ENCODE data around the gene RBM26.

The RBM26 gene

DNA sequence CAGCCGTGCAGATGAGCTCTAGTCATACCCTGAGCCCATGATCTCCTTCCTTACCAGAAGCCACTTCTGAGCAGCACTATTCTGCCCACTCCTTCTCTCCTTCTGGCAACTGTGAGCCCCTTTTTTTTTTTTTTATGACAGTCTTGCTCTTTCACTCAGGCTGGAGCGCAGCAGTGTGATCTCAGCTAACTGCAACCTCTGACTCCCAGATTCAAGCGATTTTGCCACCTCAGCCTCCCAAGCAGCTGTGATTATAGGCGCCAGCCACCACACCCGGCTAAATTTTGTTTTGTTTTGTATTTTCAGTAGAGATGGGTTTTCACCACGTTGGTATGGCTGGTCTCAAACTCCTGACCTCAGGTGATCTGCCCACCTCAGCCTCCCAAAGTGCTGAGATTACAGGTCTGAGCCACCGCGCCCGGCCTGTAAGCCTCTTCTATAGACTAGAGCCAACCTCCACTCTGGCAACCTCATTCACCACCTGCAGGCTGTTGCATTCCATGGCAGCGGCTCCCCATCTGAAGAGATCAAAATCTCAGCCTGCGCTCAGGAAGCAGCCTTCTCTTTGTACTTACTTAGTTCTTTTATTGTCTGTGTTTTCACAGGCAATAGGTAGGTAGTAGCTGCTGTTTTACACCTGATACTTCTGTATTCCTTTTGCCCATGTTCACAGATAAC, 40.1 kb upstream of the RBM26 start:
- TF ChIP-seq RAD21 (IDR thresholded peaks at IDR 0.05; ENCODE audit: low read depth) = no peak
- no peak for TF ChIP-seq TAF1 (IDR thresholded peaks at IDR 0.05; ENCODE audit: low read depth)
- no peak for TF ChIP-seq EP300 (IDR thresholded peaks at IDR 0.05; ENCODE audit: borderline replicate concordance)

DNA sequence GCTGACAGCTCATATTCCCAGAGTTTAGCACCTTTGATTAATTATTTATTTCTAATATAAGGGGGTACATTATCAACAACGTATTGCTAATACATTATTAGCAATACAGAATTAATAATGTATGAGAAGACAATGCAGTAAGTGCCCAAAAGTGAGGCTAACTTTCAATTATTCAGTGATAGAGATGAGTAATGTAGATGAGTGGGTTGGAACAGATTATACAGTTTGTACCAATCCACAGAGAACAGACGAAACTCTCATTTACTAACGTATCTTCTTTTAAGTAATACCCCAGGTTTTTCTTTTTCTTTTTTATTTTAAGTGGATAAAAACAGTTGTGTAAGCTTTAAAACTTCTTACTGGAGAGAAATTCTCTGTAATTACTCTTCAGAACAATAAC, 36.7 kb upstream of the RBM26 start:
- TF ChIP-seq ZBTB7A (IDR thresholded peaks at IDR 0.05; ENCODE audit: low read depth) = no peak
- TF ChIP-seq TAF1 (IDR thresholded peaks at IDR 0.05; ENCODE audit: low read depth) = no peak
- TF ChIP-seq RAD21 (IDR thresholded peaks at IDR 0.05; ENCODE audit: low read depth) = no peak
- TF ChIP-seq USF1 (IDR thresholded peaks at IDR 0.05) = no peak
- no peak for TF ChIP-seq CREB1 (IDR thresholded peaks at IDR 0.05; ENCODE audit: low read depth)
- no peak for TF ChIP-seq NFIC (IDR thresholded peaks at IDR 0.05)
- TF ChIP-seq YY1 (IDR thresholded peaks at IDR 0.05; ENCODE audit: low read depth) = no peak
- no peak for TF ChIP-seq TCF12 (IDR thresholded peaks at IDR 0.05; ENCODE audit: low read depth)
- TF ChIP-seq EGR1 (IDR thresholded peaks at IDR 0.05) = no peak
- no peak for TF ChIP-seq MAX (IDR thresholded peaks at IDR 0.05)
- no peak for TF ChIP-seq FOXM1 (IDR thresholded peaks at IDR 0.05; ENCODE audit: borderline replicate concordance, low read depth)
- TF ChIP-seq TEAD4 (IDR thresholded peaks at IDR 0.05) = no peak

DNA sequence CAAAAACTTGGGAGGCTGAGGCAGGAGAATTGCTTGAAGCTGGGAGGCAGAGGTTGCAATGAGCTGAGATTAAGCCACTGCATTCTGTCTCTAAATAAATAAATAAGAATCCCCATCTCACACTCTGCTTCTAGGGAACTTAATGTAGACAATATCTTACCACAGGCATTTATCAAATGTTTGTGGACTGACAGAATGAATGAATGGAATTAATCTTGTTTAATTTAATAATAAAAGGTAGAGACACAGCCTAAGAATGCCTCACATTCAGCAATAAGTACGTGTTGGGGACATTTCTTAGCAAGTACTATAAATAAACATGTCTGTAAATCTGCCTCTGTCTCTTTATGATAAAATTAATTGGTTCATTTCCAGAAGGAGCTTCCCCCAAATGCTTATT, 36.2 kb upstream of the RBM26 start:
- TF ChIP-seq FOXM1 (IDR thresholded peaks at IDR 0.05; ENCODE audit: borderline replicate concordance, low read depth) (no peak), YY1 (IDR thresholded peaks at IDR 0.05; ENCODE audit: low read depth) (no peak), TAF1 (IDR thresholded peaks at IDR 0.05; ENCODE audit: low read depth) (no peak), USF1 (IDR thresholded peaks at IDR 0.05) (no peak), NFIC (IDR thresholded peaks at IDR 0.05) (no peak), ZBTB7A (IDR thresholded peaks at IDR 0.05; ENCODE audit: low read depth) (no peak), REST (IDR thresholded peaks at IDR 0.05; ENCODE audit: low read depth) (no peak), TEAD4 (IDR thresholded peaks at IDR 0.05) (no peak), CEBPB (IDR thresholded peaks at IDR 0.05) (no peak), TCF12 (IDR thresholded peaks at IDR 0.05; ENCODE audit: low read depth) (no peak), CREB1 (IDR thresholded peaks at IDR 0.05; ENCODE audit: low read depth) (no peak), RAD21 (IDR thresholded peaks at IDR 0.05; ENCODE audit: low read depth) (no peak), EGR1 (IDR thresholded peaks at IDR 0.05) (no peak), MAX (IDR thresholded peaks at IDR 0.05) (no peak), EP300 (IDR thresholded peaks at IDR 0.05; ENCODE audit: borderline replicate concordance) (no peak)

GRCh38 chr13:79440958-79441528, 35.0 kb upstream of the RBM26 start:
- TF ChIP-seq CEBPB (IDR thresholded peaks at IDR 0.05) (no peak), ZBTB7A (IDR thresholded peaks at IDR 0.05; ENCODE audit: low read depth) (no peak), USF1 (IDR thresholded peaks at IDR 0.05) (no peak), TCF12 (IDR thresholded peaks at IDR 0.05; ENCODE audit: low read depth) (no peak), EP300 (IDR thresholded peaks at IDR 0.05; ENCODE audit: borderline replicate concordance) (no peak), FOXM1 (IDR thresholded peaks at IDR 0.05; ENCODE audit: borderline replicate concordance, low read depth) (no peak), TAF1 (IDR thresholded peaks at IDR 0.05; ENCODE audit: low read depth) (no peak), NFIC (IDR thresholded peaks at IDR 0.05) (no peak), CREB1 (IDR thresholded peaks at IDR 0.05; ENCODE audit: low read depth) (no peak), REST (IDR thresholded peaks at IDR 0.05; ENCODE audit: low read depth) (no peak), YY1 (IDR thresholded peaks at IDR 0.05; ENCODE audit: low read depth) (no peak), EGR1 (IDR thresholded peaks at IDR 0.05) (no peak), MAX (IDR thresholded peaks at IDR 0.05) (no peak)

DNA sequence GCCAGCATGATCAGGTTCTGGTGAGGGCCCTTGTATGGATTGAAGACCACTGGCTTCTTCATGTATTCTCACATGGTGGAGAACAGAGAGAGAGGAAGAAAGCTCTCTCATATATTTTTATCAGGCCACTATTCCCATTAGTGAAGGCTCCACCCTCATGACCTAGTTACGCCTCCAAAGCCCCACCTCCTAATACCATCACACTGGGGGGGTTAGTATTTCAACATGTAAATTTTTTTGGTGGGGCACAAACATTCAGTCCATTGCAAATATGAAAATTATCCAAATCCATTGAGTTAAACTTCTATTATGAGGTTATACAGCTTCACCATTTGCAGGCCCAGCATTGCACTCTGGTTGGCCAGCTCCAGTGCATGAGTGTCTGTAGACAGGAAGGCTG, 33.2 kb upstream of the RBM26 start:
- TF ChIP-seq CREB1 (IDR thresholded peaks at IDR 0.05; ENCODE audit: low read depth) (no peak), USF1 (IDR thresholded peaks at IDR 0.05) (no peak), ZBTB7A (IDR thresholded peaks at IDR 0.05; ENCODE audit: low read depth) (no peak), TEAD4 (IDR thresholded peaks at IDR 0.05) (no peak), TAF1 (IDR thresholded peaks at IDR 0.05; ENCODE audit: low read depth) (no peak), EP300 (IDR thresholded peaks at IDR 0.05; ENCODE audit: borderline replicate concordance) (no peak), RAD21 (IDR thresholded peaks at IDR 0.05; ENCODE audit: low read depth) (no peak), NFIC (IDR thresholded peaks at IDR 0.05) (no peak), TCF12 (IDR thresholded peaks at IDR 0.05; ENCODE audit: low read depth) (no peak), EGR1 (IDR thresholded peaks at IDR 0.05) (no peak), REST (IDR thresholded peaks at IDR 0.05; ENCODE audit: low read depth) (no peak), CEBPB (IDR thresholded peaks at IDR 0.05) (no peak), MAX (IDR thresholded peaks at IDR 0.05) (no peak), FOXM1 (IDR thresholded peaks at IDR 0.05; ENCODE audit: borderline replicate concordance, low read depth) (no peak), YY1 (IDR thresholded peaks at IDR 0.05; ENCODE audit: low read depth) (no peak)
